Measurements from ENCODE around the gene MTHFD1L.
A peak's percentile ranks its signal among the peaks of the same experiment; 100 is the strongest.
"Not testable (repeated sequence)": the region's sequence is repeated elsewhere in the genome, so short reads cannot be mapped to it uniquely, and the experiment has no call there.

Gene MTHFD1L

GRCh38 chr6:151063842-151064647 lies 198.5 kb downstream of the MTHFD1L start:
- no peak for DNase-seq

DNA sequence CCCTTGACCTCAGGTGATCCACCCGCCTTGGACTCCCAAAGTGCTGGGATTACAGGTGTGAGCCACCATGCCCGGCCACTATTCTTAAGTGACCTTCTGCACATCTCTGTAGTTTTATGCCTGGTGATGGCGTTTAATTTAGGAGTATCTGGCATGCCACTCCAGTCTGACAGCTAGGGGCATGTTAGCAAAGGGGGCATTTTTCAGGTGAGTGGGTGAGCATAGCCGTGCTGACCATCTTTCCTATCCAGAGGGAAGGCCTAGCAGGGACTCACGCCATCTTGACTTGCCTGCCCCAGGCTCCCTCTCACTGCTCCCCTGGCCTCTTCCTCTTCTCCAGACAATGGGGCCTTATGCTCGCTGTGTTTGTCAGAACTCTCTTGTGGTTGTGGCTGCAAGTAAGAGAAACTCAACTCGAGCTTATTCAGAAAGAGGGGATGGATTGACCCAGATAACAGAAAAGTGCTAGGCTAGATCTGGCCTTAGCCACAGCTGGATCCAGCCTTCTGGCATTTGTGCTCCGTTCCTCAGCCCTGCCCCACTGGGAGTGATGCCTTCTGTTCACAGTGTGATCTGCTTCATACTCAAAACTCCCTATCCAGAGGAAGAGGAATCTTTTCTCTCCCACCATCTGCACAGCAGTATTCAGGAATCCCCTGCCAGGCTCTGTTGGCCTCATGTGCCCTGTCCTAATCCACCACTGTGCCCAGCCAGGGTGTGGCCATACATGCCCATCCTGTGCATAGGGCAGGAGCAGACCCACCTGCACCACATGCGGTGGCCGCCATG lies 199.7 kb downstream of the MTHFD1L start:
- no peak for DNase-seq

- DNase-seq = peak in 22 of 58 donors; percentile 2 to 93 (median 28)
Measured at GRCh38 chr6:151067684-151068596, 202.4 kb downstream of the MTHFD1L start.

DNA sequence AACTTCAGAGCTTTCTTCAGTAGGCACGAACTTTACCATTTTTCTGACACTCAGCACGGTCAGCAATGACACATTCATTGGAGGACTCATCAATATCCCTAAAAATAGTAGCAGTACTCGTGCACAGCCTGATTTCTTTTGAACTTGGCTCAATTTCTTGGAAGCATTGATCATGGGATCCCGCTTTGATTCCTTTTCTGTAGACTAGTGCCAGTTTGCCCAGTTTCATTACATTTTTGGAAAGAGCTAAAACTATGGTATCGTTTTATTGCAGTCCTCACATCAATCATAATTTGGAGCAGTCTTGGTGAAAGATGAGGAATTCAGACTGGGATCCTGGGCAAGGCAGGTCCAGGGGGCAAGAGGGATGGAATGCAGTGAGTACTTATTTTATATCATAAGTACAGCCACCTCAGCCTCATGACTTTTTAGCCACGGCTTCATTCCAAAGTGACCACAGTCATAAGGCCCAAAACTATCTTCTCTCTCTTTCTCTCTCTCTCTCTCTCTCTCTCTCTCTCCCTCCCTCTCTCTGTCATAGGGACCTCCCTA lies 203.3 kb downstream of the MTHFD1L start:
- no peak for DNase-seq

DNA sequence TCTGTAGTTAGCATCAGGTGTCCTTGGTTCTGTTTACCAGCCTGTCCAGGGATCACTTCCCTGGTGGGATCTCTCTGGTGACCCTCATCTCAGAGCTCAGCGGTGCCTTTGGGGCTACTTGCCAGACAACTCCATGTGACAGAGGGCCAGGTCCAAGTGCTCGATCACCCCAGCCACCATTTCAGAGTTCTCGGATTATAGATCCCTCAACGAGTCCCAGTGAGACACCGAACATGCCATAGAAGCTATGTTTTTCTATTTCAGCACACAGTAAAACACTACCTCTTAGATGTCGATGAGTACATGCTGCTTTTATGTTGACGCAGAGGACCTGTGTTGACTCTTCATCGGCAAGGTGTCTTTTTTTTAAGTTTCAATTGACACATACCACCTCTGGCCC lies 204.1 kb downstream of the MTHFD1L start:
- no peak for DNase-seq

DNA sequence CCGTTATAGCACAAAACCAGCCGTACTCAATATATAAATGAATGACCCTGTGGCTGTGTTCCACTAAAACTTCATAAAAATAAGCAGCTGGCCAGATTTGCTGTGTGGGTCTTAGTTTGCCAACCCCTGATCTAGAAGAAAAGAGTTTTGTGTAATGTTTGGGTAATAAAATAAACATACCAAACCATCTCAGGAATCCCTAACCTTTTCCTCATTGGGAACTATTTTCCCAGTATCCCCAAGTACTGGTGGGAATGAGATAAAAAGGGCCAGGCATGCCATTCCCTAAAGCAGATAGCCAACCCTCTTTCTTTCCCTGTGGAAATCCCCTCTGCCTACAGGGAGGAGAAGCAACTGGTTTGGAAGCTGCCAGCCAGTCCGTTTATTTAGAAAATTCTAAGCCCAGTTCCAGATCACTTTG lies 205.1 kb downstream of the MTHFD1L start:
- no peak for DNase-seq

DNA sequence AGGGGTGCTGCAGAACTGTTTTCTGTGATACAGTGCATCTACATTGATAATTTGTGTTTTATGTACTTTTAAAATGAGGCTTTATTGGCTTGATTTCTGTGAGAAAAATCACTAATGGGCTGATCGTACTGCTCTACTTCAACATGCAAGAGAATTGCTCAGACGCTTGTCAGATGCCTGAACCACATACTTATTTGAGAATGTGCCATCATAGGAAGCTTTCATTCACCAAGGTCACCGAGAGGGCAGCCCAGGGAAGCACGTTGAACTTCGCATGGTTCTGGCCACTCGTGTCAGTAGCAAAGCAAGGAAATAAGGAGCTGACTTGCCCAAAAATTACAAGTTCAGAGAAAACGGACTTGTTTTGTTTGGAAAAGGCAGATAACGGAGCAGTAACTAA lies 205.8 kb downstream of the MTHFD1L start:
- no peak for DNase-seq

DNA sequence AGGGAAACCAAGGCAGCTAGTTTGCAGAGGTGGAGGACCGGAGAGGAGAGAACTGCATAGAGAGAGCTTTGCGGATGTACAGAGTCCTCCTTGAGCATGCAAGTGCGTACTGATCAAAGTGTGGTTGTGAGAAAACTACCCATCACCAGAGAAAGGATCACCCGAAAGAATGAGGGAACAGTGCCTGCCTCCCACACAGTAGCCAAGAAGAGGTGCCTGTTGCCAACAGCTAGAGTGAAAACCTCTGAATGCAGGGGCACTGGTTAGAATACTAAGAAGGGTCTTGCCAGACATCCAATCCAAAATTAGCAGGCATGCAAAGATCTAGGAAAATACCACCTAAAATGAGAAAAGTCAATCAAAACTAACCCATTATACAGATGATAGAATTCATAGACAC lies 207.6 kb downstream of the MTHFD1L start:
- peak in 11 of 58 donors; percentile 5 to 48 (median 29) for DNase-seq

- no peak for DNase-seq
Measured at GRCh38 chr6:151073701-151074100, 208.2 kb downstream of the MTHFD1L start.

GRCh38 chr6:151075005-151075404 lies 209.5 kb downstream of the MTHFD1L start:
- no peak for DNase-seq

GRCh38 chr6:151075527-151075926 lies 210.0 kb downstream of the MTHFD1L start:
- DNase-seq = no peak

- no peak for DNase-seq
Measured at GRCh38 chr6:151075930-151076555, 210.5 kb downstream of the MTHFD1L start.

DNA sequence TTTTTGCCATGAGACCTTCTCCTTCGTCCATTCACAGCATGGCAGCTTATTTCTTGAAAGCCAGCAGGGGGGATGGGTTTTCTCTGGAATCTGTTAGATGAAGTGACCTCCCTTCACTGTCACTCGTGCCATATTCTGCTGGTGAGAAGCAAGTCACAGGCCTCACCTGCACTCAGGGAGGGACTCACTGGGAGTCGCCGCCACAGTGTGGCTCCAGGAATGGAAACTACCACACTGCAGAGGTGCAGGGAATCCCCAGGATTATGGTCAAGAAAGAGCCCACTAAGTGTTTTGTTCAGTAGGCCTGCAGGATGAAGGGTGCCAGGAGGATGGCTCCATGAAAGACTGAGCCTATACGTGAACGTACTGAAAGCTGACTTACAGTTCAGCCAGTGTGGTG lies 213.2 kb downstream of the MTHFD1L start:
- no peak for DNase-seq

DNA sequence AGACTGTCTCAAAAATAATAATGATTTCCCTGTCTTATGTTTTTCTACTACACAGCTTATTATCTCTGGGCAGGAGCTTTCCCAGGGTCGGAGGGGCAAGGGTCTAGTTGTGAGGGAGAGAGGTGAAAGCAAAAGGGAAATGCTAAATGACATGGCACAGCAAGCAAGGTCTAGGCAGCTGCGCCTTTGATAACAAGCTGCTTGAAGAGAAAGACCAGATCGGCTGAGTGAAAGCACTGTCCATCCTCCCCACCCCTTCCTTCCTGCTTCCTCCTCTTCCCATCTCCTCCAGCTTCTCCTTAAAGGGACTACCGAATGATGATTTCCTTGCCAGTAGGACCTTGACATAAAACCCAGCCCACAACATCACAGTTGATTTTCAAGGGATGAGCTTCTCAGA lies 216.2 kb downstream of the MTHFD1L start:
- DNase-seq = no peak

- DNase-seq = no peak
Measured at GRCh38 chr6:151082079-151082478, 216.6 kb downstream of the MTHFD1L start.

GRCh38 chr6:151084275-151084674 lies 218.8 kb downstream of the MTHFD1L start:
- no peak for DNase-seq

- DNase-seq = not testable (repeated sequence)
Measured at GRCh38 chr6:151087055-151087454, 221.6 kb downstream of the MTHFD1L start.

GRCh38 chr6:151087861-151088598 lies 222.5 kb downstream of the MTHFD1L start:
- no peak for DNase-seq

DNA sequence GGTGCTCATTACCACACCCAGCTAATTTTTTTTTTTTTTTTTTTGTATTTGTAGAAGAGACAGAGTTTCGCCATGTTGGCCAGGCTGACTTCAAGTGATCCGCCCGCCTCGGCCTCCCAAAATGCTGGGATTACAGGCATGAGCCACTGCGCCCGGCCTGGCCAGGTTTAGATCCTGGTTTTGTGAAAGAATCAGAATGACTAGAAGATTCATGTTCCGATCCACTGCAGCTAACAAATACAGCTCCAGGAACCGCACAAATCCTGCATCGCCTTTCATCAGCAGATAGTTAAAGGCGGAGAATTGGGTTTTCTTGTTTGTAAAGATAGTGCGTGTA lies 223.1 kb downstream of the MTHFD1L start:
- DNase-seq = no peak

DNA sequence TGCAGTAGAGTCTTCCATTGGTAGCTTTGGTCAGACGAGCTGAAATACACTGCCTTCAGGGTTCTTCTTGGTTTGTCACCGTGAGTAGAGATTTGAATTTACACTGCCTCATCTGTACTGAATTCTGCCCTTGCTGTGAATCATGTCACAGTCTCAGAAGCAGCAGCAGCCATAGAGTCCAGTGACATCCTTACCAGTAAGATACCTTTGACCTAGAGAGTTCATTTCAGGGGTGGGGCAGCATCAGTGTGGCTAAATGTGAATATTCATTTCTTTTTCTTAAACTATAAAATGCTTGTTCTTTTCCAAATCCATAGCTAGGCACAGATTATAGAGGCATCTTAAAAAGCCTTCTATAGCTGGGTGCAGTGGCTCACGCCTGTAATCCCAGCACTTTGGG lies 223.5 kb downstream of the MTHFD1L start:
- DNase-seq = no peak
